MG63 (cell line): ENCODE results near the gene ZNG1A. TPM values are rescaled to one million over a fixed set of nuclear protein-coding genes. Genes with fewer than 3 reads are reported as not detected.
"Not testable (repeated sequence)": the region's sequence is repeated elsewhere in the genome, so short reads cannot be mapped to it uniquely, and the experiment has no call there.

Experiments
- DNase-seq: peaks from one replicate; pipeline ENCODE4 v3.0.0-alpha.2; 2020
- H3K27me3 ChIP-seq: fragments of 250-450 bp; sonication (Bioruptor Pico); 2 replicates; pipeline ENCODE4 v1.5.1; 2020; ENCODE audit warnings: mild to moderate bottlenecking, moderate library complexity
- H3K36me3 ChIP-seq: fragments of 250-450 bp; sonication (Bioruptor Pico); 2 replicates; pipeline ENCODE4 v1.5.1; 2020; ENCODE audit warnings: mild to moderate bottlenecking, moderate library complexity
- H3K4me3 ChIP-seq: fragments of 250-450 bp; sonication (Bioruptor Pico); 2 replicates; pipeline ENCODE4 v1.5.1; 2020; ENCODE audit warnings: mild to moderate bottlenecking, moderate library complexity
- H3K9me3 ChIP-seq: fragments of 250-450 bp; sonication (Bioruptor Pico); 2 replicates; pipeline ENCODE4 v1.5.1; 2020; ENCODE audit warnings: mild to moderate bottlenecking, moderate library complexity
- total RNA-seq: library from RNA; depleted of rRNA; stranded (reverse); fragments of >200 nt; shearing (Covaris generic); gene quantifications from 2 replicates; pipeline ENCODE4 v1.2.3, GENCODE V29; 2014; ENCODE audit warnings: low replicate concordance; rRNA removed

The ZNG1A gene
- 9.5 and 12.3 TPM in 2 replicates for total RNA-seq

- peak within 1 kb of the TSS; percentile 40 for H3K4me3 ChIP-seq
- not testable (repeated sequence) for H3K27me3 ChIP-seq, H3K9me3 ChIP-seq, H3K36me3 ChIP-seq
- peak; percentile 63 for DNase-seq
These were observed at the start of gene ZNG1A for GRCh38 chr9:178970-179383. Gene ZNG1A (minus strand): TSS chr9:179056. CDS start chr9:178969, 87 bp downstream.

DNA sequence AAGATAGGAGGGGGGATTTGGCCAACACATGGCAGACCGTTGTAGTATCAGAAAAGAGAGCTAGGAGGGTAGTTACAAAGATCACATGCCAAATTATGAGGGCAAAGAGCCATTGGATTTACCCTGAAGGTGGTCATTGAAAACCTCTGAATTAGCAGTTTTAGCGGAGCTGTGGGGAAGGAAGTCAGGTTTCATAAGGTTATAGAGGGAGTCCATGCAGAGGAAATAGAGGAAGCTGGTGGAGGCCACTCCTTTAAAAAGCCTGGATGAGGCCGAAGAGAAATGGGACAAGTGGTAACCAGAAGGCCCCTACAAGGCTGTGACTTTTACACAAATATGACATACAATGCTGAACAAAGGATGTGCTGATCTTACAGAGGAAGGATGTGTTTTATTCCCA lies 49.0 kb upstream of the ZNG1A start:
- H3K36me3 ChIP-seq, result no peaks in the 10 kb centered on the region
- H3K4me3 ChIP-seq, result no peak overlapping the region
- no peak for DNase-seq
- no peaks in the 10 kb centered on the region for H3K9me3 ChIP-seq
- H3K27me3 ChIP-seq, result no peaks in the 10 kb centered on the region

GRCh38 chr9:224582-225520 lies 46.0 kb upstream of the ZNG1A start:
- H3K27me3 ChIP-seq, result no peaks in the 10 kb centered on the region
- no peaks in the 10 kb centered on the region for H3K36me3 ChIP-seq
- H3K4me3 ChIP-seq, result no peak overlapping the region
- H3K9me3 ChIP-seq, result no peaks in the 10 kb centered on the region
- no peak for DNase-seq

- DNase-seq, result no peak
- no peaks in the 10 kb centered on the region for H3K36me3 ChIP-seq
- no peaks in the 10 kb centered on the region for H3K9me3 ChIP-seq
- H3K27me3 ChIP-seq, result no peaks in the 10 kb centered on the region
- no peak overlapping the region for H3K4me3 ChIP-seq
These were observed 45.2 kb upstream of the ZNG1A start for GRCh38 chr9:224026-224425.

- DNase-seq, result no peak
These were observed 44.3 kb upstream of the ZNG1A start for GRCh38 chr9:223152-223551.

GRCh38 chr9:221989-222776 lies 43.3 kb upstream of the ZNG1A start:
- no peak for DNase-seq
- Histone ChIP-seq H3K9me3 (no peaks in the 10 kb centered on the region), H3K4me3 (no peak overlapping the region), H3K27me3 (no peaks in the 10 kb centered on the region), H3K36me3 (no peaks in the 10 kb centered on the region)

More at GRCh38 chr9:223152-223551, 44.3 kb upstream of the ZNG1A start:
- Histone ChIP-seq H3K9me3 (no peaks in the 10 kb centered on the region), H3K4me3 (no peak overlapping the region), H3K27me3 (no peaks in the 10 kb centered on the region), H3K36me3 (no peaks in the 10 kb centered on the region)

GRCh38 chr9:219670-220365 lies 41.0 kb upstream of the ZNG1A start:
- no peak overlapping the region for H3K4me3 ChIP-seq
- no peaks in the 10 kb centered on the region for H3K36me3 ChIP-seq
- H3K9me3 ChIP-seq, result no peaks in the 10 kb centered on the region
- H3K27me3 ChIP-seq, result no peaks in the 10 kb centered on the region
- DNase-seq, result no peak

DNA sequence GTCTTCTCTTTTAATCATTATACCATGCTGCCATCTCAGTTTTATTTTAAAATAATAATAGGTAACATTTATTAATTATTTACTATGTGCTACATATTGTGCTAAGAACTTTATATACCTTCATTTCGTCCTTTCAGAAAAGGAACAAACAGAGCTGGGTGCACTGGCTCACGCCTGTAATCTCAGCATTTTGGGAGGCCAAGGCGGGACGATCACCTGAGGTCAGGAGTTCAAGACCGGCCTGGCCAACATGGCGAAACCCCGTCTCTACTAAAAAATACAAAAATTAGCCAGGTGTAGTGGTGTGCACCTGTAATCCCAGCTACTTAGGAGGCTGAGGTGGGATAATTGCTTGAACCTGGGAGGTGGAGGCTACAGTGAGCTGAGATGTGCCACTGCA lies 40.2 kb upstream of the ZNG1A start:
- not testable (repeated sequence) for DNase-seq, H3K9me3 ChIP-seq, H3K36me3 ChIP-seq, H3K4me3 ChIP-seq, H3K27me3 ChIP-seq

DNA sequence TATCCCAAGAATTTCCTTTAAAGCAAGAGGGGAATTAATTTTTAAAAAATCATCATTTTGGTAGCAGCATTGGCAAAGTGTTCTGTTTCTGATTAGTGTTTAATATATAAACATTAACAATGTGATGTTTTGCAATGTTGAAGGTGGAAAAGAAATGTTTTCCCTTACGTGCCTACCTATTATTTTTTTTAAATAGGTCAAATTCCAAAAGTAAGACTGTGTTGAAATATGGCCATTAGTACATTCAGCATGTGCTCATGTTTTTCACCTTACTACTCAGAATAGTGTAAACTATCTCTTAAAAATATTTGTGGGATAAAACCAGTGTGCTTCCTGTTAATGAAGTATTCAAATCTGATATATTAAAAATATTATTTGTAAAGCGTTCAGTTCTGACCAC lies 39.1 kb upstream of the ZNG1A start:
- Histone ChIP-seq H3K27me3 (no peaks in the 10 kb centered on the region), H3K36me3 (no peaks in the 10 kb centered on the region), H3K9me3 (no peaks in the 10 kb centered on the region), H3K4me3 (no peak overlapping the region)
- DNase-seq, result no peak

- Histone ChIP-seq H3K4me3 (no peak overlapping the region), H3K36me3 (no peaks in the 10 kb centered on the region)
These were observed 38.0 kb upstream of the ZNG1A start for GRCh38 chr9:216866-217265.

DNA sequence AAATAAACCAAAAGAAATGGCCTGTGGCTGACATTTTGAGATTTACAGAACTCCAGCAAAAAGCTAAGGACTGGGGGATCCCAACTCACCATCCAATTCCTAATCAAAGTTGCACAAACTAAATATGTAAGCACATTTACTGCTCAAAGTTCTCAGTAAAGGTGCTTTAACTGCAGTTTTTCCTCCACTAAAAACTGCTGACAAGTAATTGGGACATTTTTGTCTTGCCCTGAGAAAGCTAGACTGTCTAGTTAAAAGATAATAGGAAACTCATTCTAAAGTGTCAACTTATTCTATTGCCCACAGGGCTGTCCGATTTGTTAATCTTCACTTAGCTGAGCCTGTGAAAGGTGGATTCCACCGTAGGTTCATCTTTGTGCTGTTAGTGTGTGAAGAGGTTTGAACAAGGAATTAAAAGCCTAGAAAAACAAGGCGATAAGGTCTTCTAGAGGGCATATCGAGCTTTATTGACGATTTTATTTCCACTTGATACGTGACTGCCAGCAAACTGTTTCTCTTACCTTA lies 36.8 kb upstream of the ZNG1A start:
- Histone ChIP-seq H3K4me3 (no peak overlapping the region), H3K27me3 (no peaks in the 10 kb centered on the region), H3K36me3 (no peaks in the 10 kb centered on the region), H3K9me3 (no peaks in the 10 kb centered on the region)
- no peak for DNase-seq

More at GRCh38 chr9:216866-217265, 38.0 kb upstream of the ZNG1A start:
- no peaks in the 10 kb centered on the region for H3K27me3 ChIP-seq
- H3K9me3 ChIP-seq, result no peaks in the 10 kb centered on the region
- DNase-seq, result no peak

- peak; percentile 15 for DNase-seq
- H3K9me3 ChIP-seq, result no peaks in the 10 kb centered on the region
- H3K4me3 ChIP-seq, result peak within 1 kb of the TSS; percentile 22; the same call in 1 of the 2 replicates
- H3K36me3 ChIP-seq, result no peaks in the 10 kb centered on the region
- no peaks in the 10 kb centered on the region for H3K27me3 ChIP-seq
These were observed 36.0 kb upstream of the ZNG1A start, which contains the start of gene DOCK8 for GRCh38 chr9:214648-215493. Gene DOCK8 (plus strand): TSS chr9:214865. CDS start chr9:214977, 112 bp downstream.

DNA sequence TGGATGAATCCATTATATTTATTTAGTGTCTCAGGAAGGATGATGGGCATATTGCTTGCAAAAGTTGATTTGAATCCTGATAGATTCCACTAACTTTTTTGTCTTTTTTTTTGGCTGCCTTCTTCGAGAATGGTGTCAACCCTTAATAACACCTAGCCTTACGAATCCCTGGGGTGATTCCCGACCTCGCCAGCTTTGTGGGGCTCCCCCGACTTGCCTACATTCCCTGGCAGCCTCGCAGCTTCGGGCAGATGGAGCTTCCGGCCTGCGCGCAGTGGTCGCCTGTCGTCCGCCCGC lies 35.4 kb upstream of the ZNG1A start:
- Histone ChIP-seq H3K4me3 (no peak overlapping the region), H3K36me3 (no peaks in the 10 kb centered on the region), H3K27me3 (no peaks in the 10 kb centered on the region), H3K9me3 (no peaks in the 10 kb centered on the region)
- DNase-seq, result no peak

DNA sequence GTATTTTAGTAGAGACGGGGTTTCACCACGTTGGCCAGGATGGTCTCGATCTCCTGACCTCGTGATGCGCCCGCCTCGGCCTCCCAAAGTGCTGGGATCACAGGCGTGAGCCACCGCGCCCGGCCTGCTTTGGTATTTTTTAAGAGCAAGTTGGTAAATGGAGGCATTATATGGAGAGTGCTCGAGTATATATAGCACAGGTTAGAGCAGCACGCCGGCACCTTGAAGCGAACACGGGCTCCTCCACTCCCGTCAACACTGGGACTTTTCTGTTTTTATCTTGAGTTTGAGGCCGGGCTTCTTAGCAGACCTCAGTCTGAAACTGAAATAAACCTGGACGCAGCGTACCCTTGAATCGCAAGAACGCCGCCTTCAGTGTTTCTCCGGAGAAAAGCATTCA lies 35.0 kb upstream of the ZNG1A start:
- not testable (repeated sequence) for DNase-seq, H3K36me3 ChIP-seq, H3K4me3 ChIP-seq, H3K9me3 ChIP-seq, H3K27me3 ChIP-seq

- Histone ChIP-seq H3K4me3 (no peak overlapping the region), H3K27me3 (no peaks in the 10 kb centered on the region), H3K9me3 (no peaks in the 10 kb centered on the region), H3K36me3 (no peaks in the 10 kb centered on the region)
- DNase-seq, result no peak
These were observed 33.4 kb upstream of the ZNG1A start for GRCh38 chr9:212297-212696.

DNA sequence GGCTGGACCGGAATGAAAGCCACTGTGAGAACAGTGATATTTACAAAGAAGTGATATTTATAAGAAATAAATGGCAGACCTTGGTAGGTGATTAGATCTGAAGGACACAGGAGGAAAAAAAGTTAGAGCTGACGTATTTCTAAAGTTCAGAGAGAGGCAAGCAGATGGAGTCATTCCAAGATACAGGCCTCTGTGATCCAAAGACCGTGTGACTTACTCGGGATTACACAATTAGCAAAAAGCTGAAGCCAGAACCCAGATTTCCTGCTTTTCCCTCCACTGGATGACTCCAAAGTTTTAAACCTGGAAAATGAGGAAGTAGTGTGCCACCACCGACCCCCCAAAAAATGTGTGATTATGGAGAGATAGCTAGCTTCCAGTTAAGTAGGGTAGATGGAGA lies 32.7 kb upstream of the ZNG1A start:
- Histone ChIP-seq H3K4me3 (no peak overlapping the region), H3K36me3 (no peaks in the 10 kb centered on the region), H3K9me3 (no peaks in the 10 kb centered on the region), H3K27me3 (no peaks in the 10 kb centered on the region)
- DNase-seq, result no peak
